ENCODE data around the gene ECHDC1.

ECHDC1 gene

GRCh38 chr6:127319686-127320085, 23.7 kb downstream of the ECHDC1 start:
- Mint-ChIP-seq H3K27ac (no peak overlapping the region), H3K9me3 (no peaks in the 10 kb centered on the region), H3K4me1 (peaks cover 8 to 9% of the 10 kb centered on the region in 2 donors), H3K27me3 (no peaks in the 10 kb centered on the region), H3K4me3 (no peak overlapping the region), H3K36me3 (peaks cover 16 to 34% of the 10 kb centered on the region in 2 donors)
- no peak for ATAC-seq (replicated peaks)
- no peak for DNase-seq

GRCh38 chr6:127317388-127318128, 25.9 kb downstream of the ECHDC1 start:
- no peak for ATAC-seq (replicated peaks)
- no peak for DNase-seq
- Mint-ChIP-seq H3K4me3 (no peak overlapping the region), H3K9me3 (no peaks in the 10 kb centered on the region), H3K4me1 (peaks cover 8 to 11% of the 10 kb centered on the region in 2 donors), H3K36me3 (peaks cover 14 to 25% of the 10 kb centered on the region in 2 donors), H3K27ac (peak overlapping the region; percentile 60), H3K27me3 (no peaks in the 10 kb centered on the region)

GRCh38 chr6:127305741-127306140, 37.7 kb downstream of the ECHDC1 start:
- peaks cover 41 to 56% of the 10 kb centered on the region in 2 donors for H3K36me3 Mint-ChIP-seq
- H3K9me3 Mint-ChIP-seq = peaks cover 13 to 22% of the 10 kb centered on the region in 2 donors
- no peak overlapping the region for H3K4me3 Mint-ChIP-seq
- no peak for DNase-seq
- H3K4me1 Mint-ChIP-seq = peaks cover 23 to 47% of the 10 kb centered on the region in 2 donors
- H3K27me3 Mint-ChIP-seq = no peaks in the 10 kb centered on the region
- ATAC-seq (replicated peaks) = no peak
- H3K27ac Mint-ChIP-seq = no peak overlapping the region

- Mint-ChIP-seq H3K27me3 (no peaks in the 10 kb centered on the region), H3K4me1 (peaks cover 14 to 36% of the 10 kb centered on the region in 2 donors), H3K9me3 (peaks cover 4 to 12% of the 10 kb centered on the region in 2 donors), H3K4me3 (no peak overlapping the region), H3K36me3 (peaks cover 32 to 41% of the 10 kb centered on the region in 2 donors), H3K27ac (peak overlapping the region; percentile 90)
- DNase-seq (no peak), ATAC-seq (replicated peaks) (no peak)
These were observed 39.5 kb downstream of the ECHDC1 start for GRCh38 chr6:127303917-127304316.

GRCh38 chr6:127302728-127303660, 40.4 kb downstream of the ECHDC1 start:
- Mint-ChIP-seq H3K27me3 (no peaks in the 10 kb centered on the region), H3K4me3 (no peak overlapping the region), H3K4me1 (peaks cover 14 to 34% of the 10 kb centered on the region in 2 donors), H3K9me3 (peaks cover 4 to 10% of the 10 kb centered on the region in 2 donors), H3K36me3 (peaks cover 24 to 32% of the 10 kb centered on the region in 2 donors), H3K27ac (peak overlapping the region; percentile 90)
- ATAC-seq (replicated peaks) (peak; percentile 79 to 87), DNase-seq (peak; percentile 36)

- H3K4me1 Mint-ChIP-seq = peaks cover 11 to 36% of the 10 kb centered on the region in 2 donors
- no peaks in the 10 kb centered on the region for H3K27me3 Mint-ChIP-seq
- ATAC-seq (replicated peaks) (peak; percentile 72 to 82), DNase-seq (no peak)
- peak overlapping the region; percentile 71 for H3K27ac Mint-ChIP-seq
- peaks cover 0 to 4% of the 10 kb centered on the region in 2 donors for H3K9me3 Mint-ChIP-seq
- peaks cover 12 to 25% of the 10 kb centered on the region in 2 donors for H3K36me3 Mint-ChIP-seq
- H3K4me3 Mint-ChIP-seq = peak overlapping the region in 1 of 2 donors; percentile 50
These were observed 42.2 kb downstream of the ECHDC1 start for GRCh38 chr6:127301199-127301700.

- Mint-ChIP-seq H3K36me3 (peaks cover 4 to 19% of the 10 kb centered on the region in 2 donors), H3K27me3 (no peaks in the 10 kb centered on the region), H3K4me3 (no peak overlapping the region), H3K4me1 (peaks cover 11 to 28% of the 10 kb centered on the region in 2 donors), H3K27ac (no peak overlapping the region), H3K9me3 (no peaks in the 10 kb centered on the region)
- ATAC-seq (replicated peaks) = no peak
- DNase-seq = no peak
These were observed 43.0 kb downstream of the ECHDC1 start for GRCh38 chr6:127300411-127300810.

- Mint-ChIP-seq H3K4me3 (no peak overlapping the region), H3K36me3 (peaks cover 4 to 19% of the 10 kb centered on the region in 2 donors), H3K4me1 (peaks cover 8 to 28% of the 10 kb centered on the region in 2 donors), H3K9me3 (no peaks in the 10 kb centered on the region), H3K27me3 (no peaks in the 10 kb centered on the region), H3K27ac (no peak overlapping the region)
- DNase-seq (no peak), ATAC-seq (replicated peaks) (no peak)
These were observed 43.7 kb downstream of the ECHDC1 start for GRCh38 chr6:127299522-127300240.

GRCh38 chr6:127298475-127298874, 44.9 kb downstream of the ECHDC1 start:
- peaks cover 8 to 19% of the 10 kb centered on the region in 2 donors for H3K36me3 Mint-ChIP-seq
- H3K4me3 Mint-ChIP-seq = no peak overlapping the region
- DNase-seq = no peak
- no peaks in the 10 kb centered on the region for H3K9me3 Mint-ChIP-seq
- no peaks in the 10 kb centered on the region for H3K27me3 Mint-ChIP-seq
- ATAC-seq (replicated peaks) = no peak
- no peak overlapping the region for H3K27ac Mint-ChIP-seq
- peaks cover 4 to 27% of the 10 kb centered on the region in 2 donors for H3K4me1 Mint-ChIP-seq

GRCh38 chr6:127297502-127298070, 45.8 kb downstream of the ECHDC1 start:
- H3K4me3 Mint-ChIP-seq = no peak overlapping the region
- H3K9me3 Mint-ChIP-seq = no peaks in the 10 kb centered on the region
- H3K36me3 Mint-ChIP-seq = peaks cover 10 to 23% of the 10 kb centered on the region in 2 donors
- ATAC-seq (replicated peaks) = no peak
- H3K27ac Mint-ChIP-seq = no peak overlapping the region
- DNase-seq = no peak
- H3K27me3 Mint-ChIP-seq = no peaks in the 10 kb centered on the region
- H3K4me1 Mint-ChIP-seq = peaks cover 4 to 24% of the 10 kb centered on the region in 2 donors

GRCh38 chr6:127291495-127291894, 51.9 kb downstream of the ECHDC1 start:
- H3K4me1 Mint-ChIP-seq = peaks cover 17 to 30% of the 10 kb centered on the region in 2 donors
- peak overlapping the region; percentile 59 for H3K27ac Mint-ChIP-seq
- peak overlapping the region in 1 of 2 donors; percentile 63 for H3K4me3 Mint-ChIP-seq
- H3K27me3 Mint-ChIP-seq = no peaks in the 10 kb centered on the region
- ATAC-seq (replicated peaks) = peak; percentile 86 to 89
- peaks cover 30 to 41% of the 10 kb centered on the region in 2 donors for H3K36me3 Mint-ChIP-seq
- H3K9me3 Mint-ChIP-seq = no peaks in the 10 kb centered on the region
- DNase-seq = no peak

- ATAC-seq (replicated peaks) (peak; percentile 8 to 42), DNase-seq (no peak)
- Mint-ChIP-seq H3K4me1 (peaks cover 17 to 30% of the 10 kb centered on the region in 2 donors), H3K27me3 (no peaks in the 10 kb centered on the region), H3K4me3 (peak overlapping the region in 1 of 2 donors; percentile 63), H3K36me3 (peaks cover 36 to 45% of the 10 kb centered on the region in 2 donors), H3K9me3 (no peaks in the 10 kb centered on the region), H3K27ac (peak overlapping the region; percentile 73)
These were observed 52.8 kb downstream of the ECHDC1 start for GRCh38 chr6:127290391-127291265.

- H3K9me3 Mint-ChIP-seq = no peaks in the 10 kb centered on the region
- H3K27ac Mint-ChIP-seq = no peak overlapping the region
- no peaks in the 10 kb centered on the region for H3K27me3 Mint-ChIP-seq
- peaks cover 18 to 30% of the 10 kb centered on the region in 2 donors for H3K4me1 Mint-ChIP-seq
- peak overlapping the region in 1 of 2 donors; percentile 7 for H3K4me3 Mint-ChIP-seq
- DNase-seq = no peak
- ATAC-seq (replicated peaks) = no peak
- peaks cover 38 to 48% of the 10 kb centered on the region in 2 donors for H3K36me3 Mint-ChIP-seq
These were observed 53.5 kb downstream of the ECHDC1 start for GRCh38 chr6:127289934-127290333.

All from stimulated activated naive B cell treated with anti-CD40 and anti-IgM and Interleukin-4, amounts not matched to agents 10 μg/mL and 1 μg/mL and 100 μg/mL, for 72 hours (primary cell).